GDM1 (cell line): ENCODE data around the gene AHDC1.

ENCODE experiments used
- DNase-seq: peaks from one replicate; lab custom pipeline; 2025; lab: John Stamatoyannopoulos, UW

The AHDC1 gene

GRCh38 chr1:27597516-27598294, 6.2 kb downstream of the AHDC1 start:
- no peak for DNase-seq

GRCh38 chr1:27596986-27597385, 7.0 kb downstream of the AHDC1 start:
- no peak for DNase-seq

- DNase-seq, result peak; percentile 14
Measured at GRCh38 chr1:27596261-27596660, 7.7 kb downstream of the AHDC1 start.

GRCh38 chr1:27595597-27595996, 8.3 kb downstream of the AHDC1 start:
- no peak for DNase-seq

- peak; percentile 44 for DNase-seq
Measured at GRCh38 chr1:27594564-27595510, 9.1 kb downstream of the AHDC1 start.

- no peak for DNase-seq
Measured at GRCh38 chr1:27593678-27594563, 10.0 kb downstream of the AHDC1 start.

- no peak for DNase-seq
Measured at GRCh38 chr1:27592931-27593677, 10.8 kb downstream of the AHDC1 start.

- DNase-seq, result no peak
Measured at GRCh38 chr1:27592232-27592930, 11.6 kb downstream of the AHDC1 start.

GRCh38 chr1:27591622-27592021, 12.3 kb downstream of the AHDC1 start:
- DNase-seq, result no peak

- no peak for DNase-seq
Measured at GRCh38 chr1:27590917-27591508, 12.9 kb downstream of the AHDC1 start.

- no peak for DNase-seq
Measured at GRCh38 chr1:27589841-27590426, 14.0 kb downstream of the AHDC1 start.

- no peak for DNase-seq
Measured at GRCh38 chr1:27589441-27589840, 14.5 kb downstream of the AHDC1 start.

GRCh38 chr1:27588256-27589232, 15.4 kb downstream of the AHDC1 start:
- DNase-seq, result no peak

- DNase-seq, result no peak
Measured at GRCh38 chr1:27585684-27586083, 18.3 kb downstream of the AHDC1 start.

- no peak for DNase-seq
Measured at GRCh38 chr1:27584453-27584852, 19.5 kb downstream of the AHDC1 start.

GRCh38 chr1:27583479-27583878, 20.5 kb downstream of the AHDC1 start:
- DNase-seq, result no peak

- no peak for DNase-seq
Measured at GRCh38 chr1:27581823-27582243, 22.1 kb downstream of the AHDC1 start.

- no peak for DNase-seq
Measured at GRCh38 chr1:27577504-27578188, 26.3 kb downstream of the AHDC1 start.
